Measurements from ENCODE around the gene SLC4A9.

GRCh38 chr5:140317859-140318258, 42.1 kb upstream of the SLC4A9 start:
- TF ChIP-seq CTCF (IDR thresholded peaks at IDR 0.05) (no peak), USF2 (IDR thresholded peaks at IDR 0.05) (no peak), TP53 (CRISPR knock-in tag; IDR thresholded peaks at IDR 0.05) (no peak), EP300 (IDR thresholded peaks at IDR 0.05) (no peak), BCL3 (IDR thresholded peaks at IDR 0.05) (no peak), REST (IDR thresholded peaks at IDR 0.05) (no peak), KDM5A (IDR thresholded peaks at IDR 0.05) (no peak), MAFK (IDR thresholded peaks at IDR 0.05; ENCODE audit: partially characterized antibody) (no peak), ELK1 (IDR thresholded peaks at IDR 0.05; ENCODE audit: low read depth, low read length) (no peak), ESRRA (IDR thresholded peaks at IDR 0.05; ENCODE audit: borderline replicate concordance, low read length) (no peak)
